HepG2 (cell line): ENCODE results near the gene SAMM50.

Experiments used
- CREB1 ChIP-seq, 2 experiments: fragments of 450-650 bp in 1 of 2; IDR thresholded peaks; 2 replicates each; pipeline ENCODE4 v1.6.1; 2016 to 2017; ENCODE audit warnings: control low read depth in 1 of 2, mild to moderate bottlenecking in 1 of 2, missing compliant biosample characterization in 1 of 2, missing genetic modification characterization in 1 of 2
- CTCF ChIP-seq: sonication (generic); formaldehyde crosslinking; IDR thresholded peaks from 2 replicates; pipeline ENCODE4 v1.5.0; 2020; ENCODE audit warnings: mild to moderate bottlenecking, missing genetic modification reagents, moderate library complexity
- GATAD1 ChIP-seq: IDR thresholded peaks from 2 replicates; pipeline ENCODE4 v1.6.1; 2016; ENCODE audit warnings: missing genetic modification reagents, missing compliant biosample characterization
- HCFC1 ChIP-seq: fragments of 150-350 bp; IDR thresholded peaks from 2 replicates; pipeline ENCODE4 v1.6.1; 2014; ENCODE audit warnings: low read depth, low read length
- NR2C2 ChIP-seq: sonication (generic); formaldehyde crosslinking; IDR thresholded peaks from 2 replicates; pipeline ENCODE4 v1.4.0; 2020; ENCODE audit warnings: missing genetic modification reagents, mild to moderate bottlenecking, moderate library complexity, borderline replicate concordance
- RAD21 ChIP-seq: fragments of 450-650 bp; formaldehyde crosslinking; IDR thresholded peaks from 2 replicates; pipeline ENCODE4 v1.5.0; 2020; ENCODE audit warnings: mild to moderate bottlenecking
- STAT5B ChIP-seq: sonication (generic); formaldehyde crosslinking; IDR thresholded peaks from 2 replicates; pipeline ENCODE4 v1.4.0; 2020; ENCODE audit warnings: missing genetic modification reagents
- TOE1 ChIP-seq: sonication (generic); formaldehyde crosslinking; IDR thresholded peaks from 2 replicates; pipeline ENCODE4 v1.4.0; 2020; ENCODE audit warnings: mild to moderate bottlenecking, missing genetic modification reagents
- ZFP1 ChIP-seq: IDR thresholded peaks from 2 replicates; pipeline ENCODE4 v1.6.1; 2016
- ZNF597 ChIP-seq: sonication (generic); formaldehyde crosslinking; IDR thresholded peaks from 2 replicates; pipeline ENCODE4 v1.5.0; 2020; ENCODE audit warnings: missing genetic modification reagents

DNA sequence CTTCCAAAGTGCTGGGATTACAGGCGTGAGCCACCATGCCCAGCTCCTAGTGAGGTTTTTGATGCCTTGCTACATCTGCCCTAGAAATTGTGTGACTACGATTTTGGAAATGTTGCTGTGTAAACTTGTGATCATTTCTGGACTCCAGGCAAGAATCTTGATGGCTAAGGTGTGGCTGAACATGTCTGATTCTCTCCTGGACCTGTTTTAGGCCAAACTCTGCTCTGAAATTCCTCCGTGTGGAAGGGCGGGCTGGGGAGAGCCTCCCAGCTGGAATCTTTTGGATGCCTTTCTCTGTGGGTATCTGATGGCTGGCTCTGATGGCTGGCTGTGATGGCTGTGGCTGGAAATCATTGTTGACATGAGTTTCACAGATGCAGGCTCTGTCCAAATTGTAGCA, 23.5 kb upstream of the SAMM50 start:
- TF ChIP-seq ZNF597 (CRISPR knock-in tag) (no peak), CREB1 (IDR thresholded peaks at IDR 0.05) (no peak), CREB1 (CRISPR knock-in tag; IDR thresholded peaks at IDR 0.05) (no peak), NR2C2 (CRISPR knock-in tag) (no peak), STAT5B (CRISPR knock-in tag) (no peak), GATAD1 (CRISPR knock-in tag) (no peak), HCFC1 (no peak), ZFP1 (CRISPR knock-in tag) (no peak), TOE1 (CRISPR knock-in tag) (no peak), RAD21 (CRISPR knock-in tag) (no peak), CTCF (CRISPR knock-in tag) (no peak)
